BE2C (cell line): ENCODE results near the gene CEP350.

ENCODE experiments used
- DNase-seq: peaks from one replicate; pipeline ENCODE4 v3.0.0-alpha.2; 2020
- H3K27me3 ChIP-seq: fragments of 250-450 bp; sonication (Bioruptor Pico); 2 replicates; pipeline ENCODE4 v1.5.1; 2020; ENCODE audit warnings: mild to moderate bottlenecking
- H3K36me3 ChIP-seq: fragments of 250-450 bp; sonication (Bioruptor Pico); 2 replicates; pipeline ENCODE4 v1.5.1; 2020; ENCODE audit warnings: mild to moderate bottlenecking
- H3K4me1 ChIP-seq: fragments of 250-450 bp; sonication (Bioruptor Pico); 2 replicates; pipeline ENCODE4 v1.5.1; 2020
- H3K4me3 ChIP-seq: 2 replicates; pipeline ENCODE4 v1.5.1; 2011; ENCODE audit warnings: low read depth, low read length
- H3K9me3 ChIP-seq: fragments of 250-450 bp; sonication (Bioruptor Pico); 2 replicates; pipeline ENCODE4 v1.5.1; 2020
- CTCF ChIP-seq: IDR thresholded peaks from 2 replicates; pipeline ENCODE4 v1.5.1; 2012; ENCODE audit warnings: mild to moderate bottlenecking, low read depth, low read length

Gene CEP350

GRCh38 chr1:180136331-180136967 is 181.8 kb downstream of the CEP350 start:
- Histone ChIP-seq H3K9me3 (no peaks in the 10 kb centered on the region), H3K4me1 (no peaks in the 10 kb centered on the region), H3K4me3 (no peak overlapping the region), H3K27me3 (no peaks in the 10 kb centered on the region), H3K36me3 (no peaks in the 10 kb centered on the region)
- DNase-seq: no peak
- TF ChIP-seq CTCF: no peak

- no peaks in the 10 kb centered on the region for H3K36me3 ChIP-seq
- H3K9me3 ChIP-seq: no peaks in the 10 kb centered on the region
- no peaks in the 10 kb centered on the region for H3K4me1 ChIP-seq
- H3K27me3 ChIP-seq: no peaks in the 10 kb centered on the region
- DNase-seq: no peak
- no peak for TF ChIP-seq CTCF
- no peak overlapping the region for H3K4me3 ChIP-seq
Measured at GRCh38 chr1:180136968-180137356, 182.4 kb downstream of the CEP350 start.

GRCh38 chr1:180137776-180138175 is 183.2 kb downstream of the CEP350 start:
- TF ChIP-seq CTCF: no peak
- no peaks in the 10 kb centered on the region for H3K36me3 ChIP-seq
- H3K4me3 ChIP-seq: no peak overlapping the region
- no peaks in the 10 kb centered on the region for H3K27me3 ChIP-seq
- no peak for DNase-seq
- no peaks in the 10 kb centered on the region for H3K4me1 ChIP-seq
- H3K9me3 ChIP-seq: no peaks in the 10 kb centered on the region

DNA sequence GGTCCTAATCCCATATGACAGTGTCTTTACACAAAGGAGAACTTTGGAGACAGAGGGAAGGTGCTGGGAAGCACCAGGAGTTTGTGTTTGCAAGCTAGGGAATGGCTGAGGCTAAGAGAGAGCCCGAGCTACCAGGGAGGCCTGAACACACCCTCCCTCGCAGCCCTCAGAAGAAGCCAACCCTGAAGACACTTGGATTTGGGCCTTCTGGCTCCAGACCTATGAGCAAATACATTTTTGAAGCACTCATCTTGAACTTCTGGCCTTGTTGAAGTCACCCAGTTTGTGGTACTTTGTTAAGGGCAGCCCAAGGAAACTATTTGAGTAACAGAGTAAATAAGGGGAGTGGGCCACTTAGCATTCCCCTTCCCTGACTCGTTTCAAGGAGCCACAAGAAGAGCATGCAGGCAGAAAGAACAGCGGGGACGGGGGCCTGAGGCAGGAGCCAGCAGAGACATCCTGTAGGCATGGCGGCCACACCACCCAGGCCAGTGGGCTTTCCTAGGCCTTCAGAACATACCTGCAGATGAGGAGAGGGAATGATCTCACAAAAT is 186.8 kb downstream of the CEP350 start:
- TF ChIP-seq CTCF: no peak
- DNase-seq: no peak
- H3K36me3 ChIP-seq: no peaks in the 10 kb centered on the region
- no peaks in the 10 kb centered on the region for H3K9me3 ChIP-seq
- H3K4me3 ChIP-seq: no peak overlapping the region
- no peaks in the 10 kb centered on the region for H3K4me1 ChIP-seq
- no peaks in the 10 kb centered on the region for H3K27me3 ChIP-seq

DNA sequence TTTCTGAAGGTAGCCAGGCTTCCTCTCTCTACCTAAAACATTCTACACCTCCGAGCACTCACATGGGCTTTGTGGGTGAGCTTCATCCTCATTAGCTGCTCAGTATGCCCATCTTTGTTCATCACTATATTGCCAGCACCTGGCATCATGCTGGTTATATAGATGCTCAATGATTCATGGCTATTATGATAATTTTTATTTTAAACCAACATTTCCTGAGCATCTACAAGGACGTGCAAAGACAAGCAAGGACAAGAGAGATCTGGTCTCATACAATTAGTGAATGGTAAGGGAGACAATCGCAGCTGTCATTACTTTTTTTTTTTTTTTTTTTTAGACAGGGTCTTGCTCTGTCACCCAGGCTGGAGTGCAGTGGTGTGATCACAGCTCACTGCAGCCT is 188.7 kb downstream of the CEP350 start:
- Histone ChIP-seq H3K4me3 (no peak overlapping the region), H3K27me3 (no peaks in the 10 kb centered on the region)

More for the DNA sequence above, 188.7 kb downstream of the CEP350 start:
- Histone ChIP-seq H3K9me3 (no peaks in the 10 kb centered on the region), H3K36me3 (no peaks in the 10 kb centered on the region), H3K4me1 (no peaks in the 10 kb centered on the region)
- no peak for TF ChIP-seq CTCF
- DNase-seq: no peak
